Neural crest cell (in vitro differentiated cells): Measurements from ENCODE around the gene CHGA. TPM values are rescaled to one million over a fixed set of nuclear protein-coding genes. Genes with fewer than 3 reads are reported as not detected.

Experiments used
- DNase-seq: peaks from one replicate; pipeline ENCODE4 v3.0.0; 2021; ENCODE audit warnings: low read depth, mixed read lengths, low spot score
- H3K27ac Mint-ChIP-seq: one replicate; pipeline ENCODE4 v1.8.0; 2021; ENCODE audit warnings: mild to moderate bottlenecking, mixed read lengths; ENCODE audit not compliant: unreplicated experiment
- H3K27me3 Mint-ChIP-seq: 2 replicates; pipeline ENCODE4 v1.8.0; 2021; ENCODE audit warnings: low read depth, mild to moderate bottlenecking, mixed read lengths
- H3K36me3 Mint-ChIP-seq: 2 replicates; pipeline ENCODE4 v1.8.0; 2021; ENCODE audit warnings: low read depth, mild to moderate bottlenecking, mixed read lengths
- H3K4me1 Mint-ChIP-seq: 2 replicates; pipeline ENCODE4 v1.8.0; 2021; ENCODE audit warnings: mixed read lengths
- H3K4me3 Mint-ChIP-seq: one replicate; pipeline ENCODE4 v1.8.0; 2021; ENCODE audit warnings: mild to moderate bottlenecking, mixed read lengths
- H3K9me3 Mint-ChIP-seq: 2 replicates; pipeline ENCODE4 v1.8.0; 2021; ENCODE audit warnings: mixed read lengths
- CTCF ChIP-seq: fragments of 200-600 bp; sonication (generic); conservative IDR thresholded peaks from 2 replicates; pipeline ENCODE4 v1.5.0; 2021; ENCODE audit warnings: antibody characterized with exemption, mild to moderate bottlenecking
- total RNA-seq: library from RNA; stranded (reverse); gene quantifications from 2 replicates; pipeline ENCODE4 v1.2.1, GENCODE V29; 2021

Gene CHGA
- total RNA-seq, 1 donor from 2014 or later, result 4.3 TPM

- no peak overlapping the region for H3K4me3 Mint-ChIP-seq
Observed at GRCh38 chr14:92968291-92969020, 45.5 kb downstream of the CHGA start.

GRCh38 chr14:92969430-92969829 lies 46.5 kb downstream of the CHGA start:
- H3K9me3 Mint-ChIP-seq, result peaks cover 4% of the 10 kb centered on the region
- H3K4me3 Mint-ChIP-seq, result no peak overlapping the region
- TF ChIP-seq CTCF, result no peak
- peaks cover 12% of the 10 kb centered on the region for H3K36me3 Mint-ChIP-seq
- peaks cover 8% of the 10 kb centered on the region for H3K4me1 Mint-ChIP-seq
- H3K27me3 Mint-ChIP-seq, result no peaks in the 10 kb centered on the region
- H3K27ac Mint-ChIP-seq, result peak overlapping the region; percentile 27
- DNase-seq, result no peak

More at GRCh38 chr14:92968291-92969020, 45.5 kb downstream of the CHGA start:
- Mint-ChIP-seq H3K4me1 (peaks cover 15% of the 10 kb centered on the region), H3K27ac (peak overlapping the region; percentile 27), H3K36me3 (peaks cover 12% of the 10 kb centered on the region), H3K27me3 (no peaks in the 10 kb centered on the region), H3K9me3 (peaks cover 4% of the 10 kb centered on the region)
- DNase-seq, result no peak
- TF ChIP-seq CTCF, result no peak

GRCh38 chr14:92969871-92970270 lies 46.9 kb downstream of the CHGA start:
- no peak overlapping the region for H3K4me3 Mint-ChIP-seq
- no peak for TF ChIP-seq CTCF

GRCh38 chr14:92970271-92970670 lies 47.3 kb downstream of the CHGA start:
- Mint-ChIP-seq H3K4me3 (no peak overlapping the region), H3K27ac (no peak overlapping the region), H3K4me1 (peaks cover 8% of the 10 kb centered on the region), H3K9me3 (peaks cover 4% of the 10 kb centered on the region), H3K27me3 (no peaks in the 10 kb centered on the region), H3K36me3 (peaks cover 12% of the 10 kb centered on the region)
- DNase-seq, result no peak
- no peak for TF ChIP-seq CTCF

More at GRCh38 chr14:92969871-92970270, 46.9 kb downstream of the CHGA start:
- H3K27me3 Mint-ChIP-seq, result no peaks in the 10 kb centered on the region
- DNase-seq, result no peak
- peaks cover 12% of the 10 kb centered on the region for H3K36me3 Mint-ChIP-seq
- H3K27ac Mint-ChIP-seq, result peak overlapping the region; percentile 27
- H3K9me3 Mint-ChIP-seq, result peaks cover 4% of the 10 kb centered on the region
- H3K4me1 Mint-ChIP-seq, result peaks cover 8% of the 10 kb centered on the region

- Mint-ChIP-seq H3K4me1 (peaks cover 8% of the 10 kb centered on the region), H3K27ac (no peak overlapping the region), H3K36me3 (peaks cover 16% of the 10 kb centered on the region), H3K4me3 (no peak overlapping the region), H3K9me3 (peaks cover 4% of the 10 kb centered on the region), H3K27me3 (no peaks in the 10 kb centered on the region)
- TF ChIP-seq CTCF, result no peak
- no peak for DNase-seq
Observed at GRCh38 chr14:92971601-92972180, 48.7 kb downstream of the CHGA start.
